ENCODE results near the gene CAMK2B.
A peak's percentile ranks its signal among the peaks of the same experiment; 100 is the strongest.

CAMK2B gene

DNA sequence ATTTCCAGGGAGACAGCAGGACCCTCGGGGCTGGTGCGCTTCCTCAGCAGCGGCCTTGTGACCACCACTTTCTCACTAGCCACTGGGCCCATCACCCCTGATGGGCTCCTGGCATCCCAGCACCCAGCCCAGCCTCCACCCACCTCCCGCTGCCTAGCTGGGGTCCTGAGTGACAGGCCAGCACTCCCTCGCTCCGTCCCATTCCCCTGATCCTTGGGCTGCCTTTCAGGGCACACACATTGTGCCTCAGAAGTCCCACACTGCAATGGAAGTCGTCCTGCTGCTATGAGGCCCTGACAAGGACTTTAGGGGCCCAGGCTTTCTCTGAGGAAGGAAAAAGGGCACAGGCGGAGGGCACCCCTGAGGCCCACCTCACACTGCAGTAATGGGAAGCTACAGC is 12.4 kb downstream of the CAMK2B start:
- TF ChIP-seq, protein P1, sequence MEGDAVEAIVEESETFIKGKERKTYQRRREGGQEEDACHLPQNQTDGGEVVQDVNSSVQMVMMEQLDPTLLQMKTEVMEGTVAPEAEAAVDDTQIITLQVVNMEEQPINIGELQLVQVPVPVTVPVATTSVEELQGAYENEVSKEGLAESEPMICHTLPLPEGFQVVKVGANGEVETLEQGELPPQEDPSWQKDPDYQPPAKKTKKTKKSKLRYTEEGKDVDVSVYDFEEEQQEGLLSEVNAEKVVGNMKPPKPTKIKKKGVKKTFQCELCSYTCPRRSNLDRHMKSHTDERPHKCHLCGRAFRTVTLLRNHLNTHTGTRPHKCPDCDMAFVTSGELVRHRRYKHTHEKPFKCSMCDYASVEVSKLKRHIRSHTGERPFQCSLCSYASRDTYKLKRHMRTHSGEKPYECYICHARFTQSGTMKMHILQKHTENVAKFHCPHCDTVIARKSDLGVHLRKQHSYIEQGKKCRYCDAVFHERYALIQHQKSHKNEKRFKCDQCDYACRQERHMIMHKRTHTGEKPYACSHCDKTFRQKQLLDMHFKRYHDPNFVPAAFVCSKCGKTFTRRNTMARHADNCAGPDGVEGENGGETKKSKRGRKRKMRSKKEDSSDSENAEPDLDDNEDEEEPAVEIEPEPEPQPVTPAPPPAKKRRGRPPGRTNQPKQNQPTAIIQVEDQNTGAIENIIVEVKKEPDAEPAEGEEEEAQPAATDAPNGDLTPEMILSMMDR (IDR thresholded peaks at IDR 0.05; ENCODE audit: borderline replicate concordance, control extremely low read depth, extremely low read depth, insufficient read depth, missing control alignments): no peak
- in situ Hi-C loops (cut with MboI; ENCODE audit: low sequenced_read_pairs, unreplicated experiment): no loop called here
- DNase-seq (ENCODE audit: low spot score): no peak

DNA sequence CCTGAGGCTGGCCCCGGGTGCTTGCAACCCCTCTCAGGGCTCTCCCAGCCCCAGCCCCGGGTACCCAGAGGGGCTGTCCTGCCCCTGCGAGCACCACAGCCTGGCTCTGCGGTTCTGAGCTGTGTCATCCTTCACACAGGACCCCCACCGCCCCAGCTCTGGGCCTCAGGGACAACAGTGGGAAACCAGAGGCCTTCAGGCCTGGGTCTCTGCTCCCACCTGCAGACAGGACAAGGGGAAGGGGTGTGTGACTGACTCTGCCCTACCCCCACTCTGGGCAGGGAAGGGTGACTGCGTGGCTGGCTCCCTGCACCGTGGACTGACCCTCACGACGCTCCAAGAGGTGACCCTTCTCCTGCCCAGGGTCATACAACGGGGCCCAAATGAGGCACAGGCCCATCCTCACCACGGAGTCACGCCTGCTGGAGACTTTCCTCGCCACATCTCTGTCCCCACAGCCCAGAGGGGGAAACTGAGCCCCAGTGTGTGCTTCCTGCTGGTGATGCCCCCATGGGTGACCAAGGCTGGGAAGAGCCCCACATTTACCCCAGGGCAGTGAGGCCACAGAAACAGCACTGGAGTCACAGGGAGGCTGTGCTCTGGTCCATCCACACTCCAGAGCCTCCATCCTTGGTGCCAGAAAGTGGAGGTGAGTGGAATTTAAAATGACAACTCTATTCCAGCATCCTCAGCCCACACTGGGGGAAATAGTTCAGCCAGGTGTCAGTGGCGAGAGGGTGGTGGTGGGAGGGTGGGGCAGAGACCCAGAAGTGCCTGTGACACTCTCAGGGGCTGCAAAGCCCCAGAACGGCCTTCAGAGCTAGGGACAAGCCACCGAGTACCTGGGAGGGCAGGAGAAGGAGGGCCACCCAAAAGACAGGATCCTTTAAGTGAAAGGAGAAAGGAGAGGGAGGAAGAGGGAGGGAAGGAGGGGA is 13.6 kb downstream of the CAMK2B start:
- no peak for DNase-seq (ENCODE audit: low spot score)
- TF ChIP-seq, protein P1 (IDR thresholded peaks at IDR 0.05; ENCODE audit: borderline replicate concordance, control extremely low read depth, extremely low read depth, insufficient read depth, missing control alignments): no peak
- in situ Hi-C loops (cut with MboI; ENCODE audit: low sequenced_read_pairs, unreplicated experiment): no loop called here

DNA sequence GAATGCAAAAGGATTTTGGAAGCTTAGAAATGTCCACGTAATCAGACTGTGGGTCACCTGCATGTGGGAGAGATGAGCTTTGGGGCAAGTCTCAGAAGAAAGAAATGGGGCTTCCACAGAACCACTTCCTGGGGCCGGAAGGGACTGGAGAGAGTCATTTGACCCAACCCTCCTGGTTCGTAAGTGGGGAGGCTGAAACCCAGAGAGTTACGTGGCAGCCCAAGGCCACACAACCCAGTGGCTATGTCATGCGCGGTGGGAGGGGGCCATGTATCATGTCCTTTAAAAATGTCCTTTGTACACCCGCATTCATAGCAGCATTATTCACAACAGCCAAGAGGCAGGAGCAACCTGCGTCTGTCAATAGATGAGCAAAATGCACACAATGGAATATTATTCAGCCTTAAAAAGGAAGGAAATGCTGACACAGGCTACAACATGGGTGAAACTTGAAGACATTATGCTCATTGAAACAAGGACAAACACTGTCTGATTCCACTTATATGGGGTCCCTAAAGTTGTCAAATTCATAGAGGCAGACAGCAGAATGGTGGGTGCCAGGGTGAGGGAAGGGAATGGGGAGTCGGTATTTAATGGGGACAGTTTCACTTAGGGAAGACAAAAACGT is 15.1 kb downstream of the CAMK2B start:
- in situ Hi-C loops (cut with MboI; ENCODE audit: low sequenced_read_pairs, unreplicated experiment): no loop called here
- peak; percentile 20 for DNase-seq (ENCODE audit: low spot score)
- TF ChIP-seq, protein P1 (IDR thresholded peaks at IDR 0.05; ENCODE audit: borderline replicate concordance, control extremely low read depth, extremely low read depth, insufficient read depth, missing control alignments): no peak

DNA sequence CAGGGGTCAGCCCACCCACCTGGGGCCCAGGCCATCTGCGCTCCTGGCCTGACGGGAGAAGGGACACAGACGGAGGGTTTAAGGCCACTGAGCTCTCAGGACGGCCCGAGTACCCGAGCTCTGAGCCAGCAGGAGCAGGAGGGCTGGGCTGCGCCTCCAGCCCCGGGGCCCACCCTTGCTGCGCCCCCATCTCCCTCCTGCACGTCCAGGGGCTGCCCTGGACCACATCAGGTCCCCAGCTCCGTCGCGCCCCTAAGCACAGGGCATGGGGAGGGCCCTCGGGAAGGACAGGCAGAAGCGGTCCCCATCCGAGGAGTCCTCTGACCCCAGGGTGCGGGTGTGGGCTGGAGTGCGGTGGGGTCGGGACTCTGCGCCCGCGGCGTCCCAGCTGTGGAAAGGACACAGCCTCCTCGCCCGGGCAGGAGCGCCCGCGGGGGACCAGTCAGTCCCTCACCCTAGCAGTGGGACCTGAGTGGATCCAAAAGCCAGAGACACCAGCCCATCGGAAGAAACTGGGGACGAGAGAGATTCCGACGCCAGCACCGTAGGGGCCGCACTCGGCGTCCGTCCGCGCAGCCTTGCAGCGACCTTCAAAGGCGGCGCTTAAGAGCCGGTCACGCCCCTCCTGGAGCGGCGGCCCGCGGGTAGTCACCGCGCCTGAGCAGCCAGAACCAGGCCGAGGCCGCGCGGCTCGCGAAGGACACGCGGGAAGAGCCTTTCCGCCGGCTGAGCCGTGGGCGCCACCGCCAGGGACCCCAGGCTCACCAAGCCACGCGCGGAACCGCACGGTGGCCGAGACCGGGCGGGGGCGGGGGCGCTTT is 15.9 kb downstream of the CAMK2B start:
- DNase-seq (ENCODE audit: low spot score): peak; percentile 72
- in situ Hi-C loops (cut with MboI; ENCODE audit: low sequenced_read_pairs, unreplicated experiment): no loop called here
- TF ChIP-seq, protein P1 (IDR thresholded peaks at IDR 0.05; ENCODE audit: borderline replicate concordance, control extremely low read depth, extremely low read depth, insufficient read depth, missing control alignments): no peak

DNA sequence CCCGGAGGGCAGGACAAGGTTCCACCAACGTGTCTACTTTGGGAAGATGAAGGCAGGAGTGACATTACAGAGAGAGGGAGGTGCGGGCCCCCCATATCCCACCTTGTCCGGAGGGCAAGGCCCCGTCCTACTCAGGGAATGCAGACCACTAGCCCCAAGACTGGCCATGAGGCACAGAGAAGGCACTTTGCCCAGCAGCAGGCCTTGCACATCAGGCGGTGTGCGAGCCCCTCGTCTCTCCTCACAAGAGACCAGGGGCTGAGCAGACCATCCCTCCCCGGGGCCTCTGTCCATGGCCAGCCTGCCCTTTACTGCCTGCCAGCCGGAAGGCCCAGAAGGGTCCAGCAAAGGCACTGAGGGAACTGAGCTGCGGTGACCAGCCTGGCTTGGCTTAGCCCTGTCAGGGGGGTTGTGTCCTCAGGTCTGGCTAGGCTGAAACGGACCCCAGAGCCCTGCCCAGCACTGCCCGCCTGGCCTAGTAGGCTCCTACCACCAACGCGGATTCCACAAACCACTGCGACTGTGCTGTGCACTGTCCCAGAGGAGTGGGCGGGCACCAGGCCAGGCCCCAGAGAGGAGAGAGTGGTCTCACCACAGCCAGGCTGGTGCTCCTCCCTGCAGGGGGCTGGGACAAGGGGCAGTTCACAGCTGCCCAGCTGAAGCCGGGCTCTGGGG is 16.7 kb downstream of the CAMK2B start:
- peak; percentile 40 for DNase-seq (ENCODE audit: low spot score)
- TF ChIP-seq, protein P1 (IDR thresholded peaks at IDR 0.05; ENCODE audit: borderline replicate concordance, control extremely low read depth, extremely low read depth, insufficient read depth, missing control alignments): no peak

More for the DNA sequence above, 16.7 kb downstream of the CAMK2B start:
- in situ Hi-C loops (cut with MboI; ENCODE audit: low sequenced_read_pairs, unreplicated experiment): no loop called here
